Adrenal gland (tissue), 12 donors: ENCODE data around the gene KIF4A. TPM values are rescaled to one million over a fixed set of nuclear protein-coding genes. Genes with fewer than 3 reads are reported as not detected.
A peak's percentile ranks its signal among the peaks of the same experiment; 100 is the strongest.

Experiments used
- DNase-seq, 7 donors: peaks; one replicate each; pipeline ENCODE4 v3.0.0-alpha.2; 2019 to 2020
- H3K27ac ChIP-seq, 5 donors: fragments of 200-600 bp; sonication (generic) in 4 of 5; 1 replicate in 3 of 5; 2 replicates in 2 of 5; pipeline versions ENCODE4 v1.5.1 to v1.8.0; 2016 to 2020; ENCODE audit warnings: mild to moderate bottlenecking in 1 of 5
- H3K27me3 ChIP-seq: fragments of 200-600 bp; 2 replicates; pipeline ENCODE4 v1.8.0; 2021
- H3K36me3 ChIP-seq, 2 donors: fragments of 200-600 bp; replicated peaks in 1 of 2; 1 replicate in 1 of 2; 2 replicates in 1 of 2; pipeline versions ENCODE4 v1.5.1 to v1.8.0; 2018 to 2022
- H3K4me1 ChIP-seq, 2 donors: fragments of 200-600 bp; replicated peaks in 1 of 2; 1 replicate in 1 of 2; 2 replicates in 1 of 2; pipeline versions ENCODE4 v1.5.1 to v1.8.0; 2018 to 2021
- H3K4me3 ChIP-seq, 4 donors: fragments of 200-600 bp; sonication (generic) in 3 of 4; one replicate each; pipeline ENCODE4 v1.5.1; 2016 to 2018
- H3K9me3 ChIP-seq, 3 donors: fragments of 200-600 bp; sonication (generic) in 1 of 3; replicated peaks in 1 of 3; 1 replicate in 2 of 3; 2 replicates in 1 of 3; pipeline versions ENCODE4 v1.5.1 to v1.8.0; 2016 to 2021
- CTCF ChIP-seq, 6 experiments: fragments of 450-650 bp in 4 of 6; fragments of 200-600 bp in 2 of 6; sonication (generic) in 1 of 6; IDR thresholded peaks; 1 replicate in 5 of 6; 2 replicates in 1 of 6; pipeline versions ENCODE4 v1.5.1 to v1.8.0; 2016 to 2021; ENCODE audit warnings: antibody characterized with exemption in 6 of 6, mild to moderate bottlenecking in 2 of 6, moderate library complexity in 1 of 6
- POLR2A ChIP-seq, 2 donors: fragments of 450-650 bp; IDR thresholded peaks; one replicate each; pipeline ENCODE4 v1.6.1; 2017; ENCODE audit warnings: antibody characterized with exemption in 2 of 2, mild to moderate bottlenecking in 2 of 2, moderate library complexity in 1 of 2
- WGBS, 4 donors: extraction: QIAGEN DNeasy Blood & Tissue Kit in 2 of 4; methylation state at CpG; one replicate each; pipeline versions ENCODE4 v1.1.5 to v1.1.7; 2013 to 2017; 5-methylcytosine and 5-hydroxymethylcytosine counted together
- intact Hi-C, 2 donors: fragments of 100-400 bp; cut with DNase I; formaldehyde crosslinking; loops; one replicate each; pipeline versions ENCODE4 v1.14.1 to v1.15.0; 2022 to 2023
- polyA plus RNA-seq, 3 donors: library from polyadenylated mRNA; stranded (reverse); fragments of 200-250 nt in 2 of 3; fragments of 350-450 nt in 1 of 3; fragmentation: Illumina TruSeq in 1 of 3; extraction: RNeasy Lipid Tissue Mini Kit (QIAGEN cat#74804) in 1 of 3; gene quantifications; one replicate each; pipeline ENCODE4 v1.2.3, GENCODE V29; 2013 to 2014
- total RNA-seq, 9 donors: library from RNA; depleted of rRNA in 4 of 9; stranded (reverse); fragments of >200 nt in 4 of 9; fragments of 120-200 nt in 1 of 9; fragmentation: NEBNext Ultra II Directional in 1 of 9; extraction: Animal tissue kit (Norgen Biotek cat#: 25700) in 1 of 9; gene quantifications; one replicate each; pipeline versions ENCODE4 v1.1.0 to v1.2.4, GENCODE V29; 2013 to 2023
- donor health status: healthy with polysubstance abuse.
- donor health status: Bipolar disorder and iron deficiency.
- donor health status: DM: yes; HTN: yes; CAD: no.
- donor health status: DM: no; HTN: no; CAD: no.
- donor health status: DM: no; HTN: no; CAD: no.
- donor health status: DM: yes; HTN: yes; CAD: no.

The KIF4A gene
- total and polyA plus RNA-seq, 12 donors: 0.08 to 6.6 (median 0.44) TPM

- TF ChIP-seq CTCF (IDR thresholded peaks at IDR 0.05) (no peak), POLR2A (IDR thresholded peaks at IDR 0.05) (no peak)
- no peaks in the 10 kb centered on the region for H3K9me3 ChIP-seq
- no peaks in the 10 kb centered on the region for H3K4me1 ChIP-seq
- no peak within 1 kb of the TSS for H3K27ac ChIP-seq
- WGBS, 4 donors: 0 to 26% (median 18%) methylated on average over 2 to 21 of the region's 21 CpGs
- peak in 2 of 7 donors; percentile 14 to 29 for DNase-seq
- no peaks in the 10 kb centered on the region for H3K36me3 ChIP-seq
- intact Hi-C loops: no loop called here
- H3K27me3 ChIP-seq: peaks cover 43% of the 10 kb centered on the region
- H3K4me3 ChIP-seq: peak within 1 kb of the TSS in 1 of 4 donors; percentile 23
These were observed 154.5 kb downstream of the KIF4A start, which contains the start of gene DLG3 for GRCh38 chrX:70444326-70444945. DLG3 (plus strand) TSS chrX:70444835; CDS start chrX:70445202, 367 bp downstream.

GRCh38 chrX:70444946-70445656 is 155.2 kb downstream of the KIF4A start:
- H3K4me3 ChIP-seq: peak overlapping the region in 1 of 4 donors; percentile 23
- H3K27ac ChIP-seq: no peak overlapping the region
- 2 to 37% methylated on average over 54 to 57 of the region's 61 CpGs; no CpG with 5 or more reads in 2 of the 4 donors for WGBS, 4 donors

GRCh38 chrX:70445951-70446350 is 156.0 kb downstream of the KIF4A start:
- Histone ChIP-seq H3K27me3 (peaks cover 43% of the 10 kb centered on the region), H3K9me3 (no peaks in the 10 kb centered on the region), H3K36me3 (no peaks in the 10 kb centered on the region), H3K27ac (no peak overlapping the region), H3K4me1 (no peaks in the 10 kb centered on the region), H3K4me3 (no peak overlapping the region)
- no peak for TF ChIP-seq CTCF (IDR thresholded peaks at IDR 0.05)
- no peak for TF ChIP-seq POLR2A (IDR thresholded peaks at IDR 0.05)
- DNase-seq: no peak
- intact Hi-C loops: no loop called here
- 73 to 80% (median 74%) methylated on average over 2 to 9 of the region's 9 CpGs for WGBS, 4 donors

More at GRCh38 chrX:70444946-70445656, 155.2 kb downstream of the KIF4A start:
- TF ChIP-seq POLR2A (IDR thresholded peaks at IDR 0.05) (no peak), CTCF (IDR thresholded peaks at IDR 0.05) (no peak)
- Histone ChIP-seq H3K36me3 (no peaks in the 10 kb centered on the region), H3K27me3 (peaks cover 43% of the 10 kb centered on the region), H3K9me3 (no peaks in the 10 kb centered on the region), H3K4me1 (no peaks in the 10 kb centered on the region)
- intact Hi-C loops: no loop called here
- no peak for DNase-seq

GRCh38 chrX:70446380-70447350 is 156.8 kb downstream of the KIF4A start:
- DNase-seq: no peak
- WGBS, 4 donors: 59 to 72% (median 69%) methylated on average over 3 to 16 of the region's 16 CpGs
- TF ChIP-seq POLR2A (IDR thresholded peaks at IDR 0.05) (no peak), CTCF (IDR thresholded peaks at IDR 0.05) (no peak)
- intact Hi-C loops: no loop called here
- Histone ChIP-seq H3K9me3 (no peaks in the 10 kb centered on the region), H3K4me1 (no peaks in the 10 kb centered on the region), H3K36me3 (no peaks in the 10 kb centered on the region), H3K27me3 (peaks cover 38% of the 10 kb centered on the region), H3K4me3 (no peak overlapping the region), H3K27ac (no peak overlapping the region)
